GM10266 (cell line): ENCODE results near the gene DGKG.

Source experiments
- DNase-seq: peaks from one replicate; pipeline ENCODE4 v3.0.0; 2012; ENCODE audit errors: extremely low spot score
- TF ChIP-seq, protein P1 (sequence below): IDR thresholded peaks from 2 replicates; pipeline ENCODE4 v1.5.1; 2012; ENCODE audit warnings: mild to moderate bottlenecking, low read depth; ENCODE audit not compliant: control insufficient read depth, insufficient read depth; ENCODE audit errors: missing control alignments

DGKG gene

DNA sequence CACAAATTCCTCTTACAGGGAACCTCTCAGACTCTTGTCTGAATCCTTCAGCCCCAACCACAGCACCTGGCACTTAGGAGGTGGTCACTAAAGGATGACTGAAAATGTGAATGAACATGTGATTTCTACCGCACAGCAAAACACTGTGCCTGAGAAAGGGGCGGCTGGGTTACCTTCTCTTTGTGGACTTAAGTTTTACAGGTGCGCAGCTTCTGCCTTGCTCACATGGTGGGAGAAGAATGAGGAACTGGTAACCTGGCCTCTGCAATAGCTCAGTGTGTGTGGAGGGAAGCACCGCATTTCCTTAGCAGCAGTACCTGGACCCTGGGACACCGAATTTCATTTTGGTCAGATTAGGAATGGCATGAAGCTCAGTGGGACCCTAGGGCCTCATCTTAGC lies 243.3 kb downstream of the DGKG start:
- TF ChIP-seq, protein P1, sequence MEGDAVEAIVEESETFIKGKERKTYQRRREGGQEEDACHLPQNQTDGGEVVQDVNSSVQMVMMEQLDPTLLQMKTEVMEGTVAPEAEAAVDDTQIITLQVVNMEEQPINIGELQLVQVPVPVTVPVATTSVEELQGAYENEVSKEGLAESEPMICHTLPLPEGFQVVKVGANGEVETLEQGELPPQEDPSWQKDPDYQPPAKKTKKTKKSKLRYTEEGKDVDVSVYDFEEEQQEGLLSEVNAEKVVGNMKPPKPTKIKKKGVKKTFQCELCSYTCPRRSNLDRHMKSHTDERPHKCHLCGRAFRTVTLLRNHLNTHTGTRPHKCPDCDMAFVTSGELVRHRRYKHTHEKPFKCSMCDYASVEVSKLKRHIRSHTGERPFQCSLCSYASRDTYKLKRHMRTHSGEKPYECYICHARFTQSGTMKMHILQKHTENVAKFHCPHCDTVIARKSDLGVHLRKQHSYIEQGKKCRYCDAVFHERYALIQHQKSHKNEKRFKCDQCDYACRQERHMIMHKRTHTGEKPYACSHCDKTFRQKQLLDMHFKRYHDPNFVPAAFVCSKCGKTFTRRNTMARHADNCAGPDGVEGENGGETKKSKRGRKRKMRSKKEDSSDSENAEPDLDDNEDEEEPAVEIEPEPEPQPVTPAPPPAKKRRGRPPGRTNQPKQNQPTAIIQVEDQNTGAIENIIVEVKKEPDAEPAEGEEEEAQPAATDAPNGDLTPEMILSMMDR = no peak
- no peak for DNase-seq

DNA sequence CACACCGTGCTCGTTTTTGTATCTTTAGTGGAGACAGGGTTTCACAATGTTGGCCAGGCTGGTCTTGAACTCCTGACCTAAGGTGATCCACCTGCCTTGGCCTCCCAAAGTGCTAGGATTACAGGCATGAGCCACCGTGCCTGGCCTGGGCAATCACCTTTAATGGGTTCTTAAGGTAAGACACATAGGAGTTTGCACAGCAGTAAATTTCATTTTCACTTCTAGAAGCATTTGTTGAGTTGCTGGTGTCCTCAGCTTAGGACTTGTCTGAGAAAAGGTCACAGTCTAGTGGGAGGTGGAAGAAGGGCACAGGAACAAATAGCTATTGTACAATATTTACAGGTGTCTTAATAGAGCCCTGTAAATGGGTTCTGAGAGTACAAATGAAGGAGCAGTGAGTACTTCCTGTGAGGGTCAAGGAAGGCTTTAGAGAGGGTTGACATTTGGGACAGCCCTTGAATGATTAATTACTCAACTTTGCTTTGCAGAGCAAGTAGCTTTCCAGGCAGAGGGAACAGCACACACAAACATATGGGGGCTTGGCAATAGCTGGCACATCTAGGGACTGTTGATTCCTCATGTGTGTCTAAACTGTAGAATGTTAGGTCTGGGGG lies 244.4 kb downstream of the DGKG start:
- no peak for DNase-seq
- TF ChIP-seq, protein P1 = no peak

DNA sequence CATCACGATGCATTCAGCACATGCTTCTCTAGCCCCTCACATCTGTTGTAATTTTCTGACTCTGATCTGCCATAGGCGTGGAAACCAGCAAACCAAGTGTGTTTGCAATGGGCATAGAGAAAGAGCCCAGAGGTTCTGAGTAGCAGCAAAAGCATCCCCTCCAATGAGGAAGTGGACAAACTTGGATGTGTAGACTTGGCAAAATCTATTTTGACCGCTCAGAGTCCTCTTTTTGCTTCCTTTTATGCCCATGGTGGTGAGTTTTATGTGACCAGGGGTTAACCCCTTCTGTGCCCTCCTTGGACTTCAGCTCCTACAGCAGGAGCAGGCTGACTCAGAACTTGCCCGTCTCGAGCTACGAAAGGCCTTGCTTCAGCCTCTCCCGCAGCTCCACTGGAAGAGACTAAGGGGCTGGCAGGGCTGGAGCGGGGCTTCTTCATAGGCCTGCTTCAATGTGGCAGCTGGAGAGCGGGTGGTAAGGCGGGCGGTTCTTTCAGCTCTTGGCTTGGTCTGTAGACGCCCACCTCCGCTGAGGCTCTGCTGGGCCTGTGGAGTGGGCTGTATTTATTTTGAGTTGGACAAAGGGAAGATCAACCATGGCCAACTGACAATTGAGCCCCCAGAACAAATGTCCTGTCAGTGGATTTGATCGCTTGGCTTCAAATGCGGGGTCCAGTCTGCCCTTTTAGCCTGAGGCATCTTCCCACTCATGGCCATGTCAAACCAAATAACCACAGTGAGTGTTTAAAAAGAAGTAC lies 246.6 kb downstream of the DGKG start:
- TF ChIP-seq, protein P1 = no peak
- DNase-seq = no peak

DNA sequence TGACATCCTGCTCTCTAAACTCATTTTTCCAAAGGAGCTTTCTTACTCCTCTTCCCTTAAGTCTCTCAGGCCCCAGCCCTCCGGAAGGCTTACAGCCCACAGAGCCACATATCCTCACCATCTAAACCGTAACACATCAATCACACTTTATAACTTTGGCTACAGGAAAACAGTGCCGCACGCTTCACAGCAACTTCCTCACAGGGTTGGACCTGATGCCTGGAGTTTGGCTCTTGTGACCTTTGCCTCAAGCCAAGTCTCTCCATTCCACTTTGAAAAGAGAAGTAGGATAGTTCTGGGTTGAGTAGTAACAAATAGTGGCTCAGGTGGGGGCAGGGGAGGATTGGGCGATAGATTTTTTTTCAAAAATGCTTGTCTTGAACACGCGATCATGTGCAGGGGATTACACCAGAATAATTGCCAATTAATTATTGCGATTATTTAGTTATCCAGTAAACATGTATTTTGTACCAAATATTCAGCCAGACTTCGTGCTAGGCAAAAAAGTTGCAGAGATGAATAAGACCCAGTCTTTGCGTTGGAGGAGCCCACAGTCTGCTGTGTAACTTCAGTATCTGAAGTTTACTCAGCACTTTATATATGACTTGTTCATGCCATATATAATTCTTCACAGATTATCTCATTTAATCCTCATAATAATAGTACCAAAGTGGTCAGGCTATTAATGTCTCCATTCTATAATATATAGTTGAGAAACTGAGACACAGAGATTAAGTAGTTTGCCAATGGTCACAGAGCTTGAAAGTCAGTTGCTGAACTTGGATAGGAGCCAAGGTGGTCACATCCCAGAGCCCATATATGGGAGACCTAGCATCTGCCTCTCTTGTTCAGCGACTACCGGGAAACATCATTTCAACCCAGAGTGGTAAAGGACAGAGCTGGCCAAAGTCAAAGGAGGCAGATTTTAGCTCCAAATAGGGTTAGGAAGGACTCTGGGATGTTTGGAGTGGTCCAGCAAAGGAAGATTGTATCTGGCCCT lies 250.8 kb downstream of the DGKG start:
- TF ChIP-seq, protein P1 = no peak
- DNase-seq = peak; percentile 46

DNA sequence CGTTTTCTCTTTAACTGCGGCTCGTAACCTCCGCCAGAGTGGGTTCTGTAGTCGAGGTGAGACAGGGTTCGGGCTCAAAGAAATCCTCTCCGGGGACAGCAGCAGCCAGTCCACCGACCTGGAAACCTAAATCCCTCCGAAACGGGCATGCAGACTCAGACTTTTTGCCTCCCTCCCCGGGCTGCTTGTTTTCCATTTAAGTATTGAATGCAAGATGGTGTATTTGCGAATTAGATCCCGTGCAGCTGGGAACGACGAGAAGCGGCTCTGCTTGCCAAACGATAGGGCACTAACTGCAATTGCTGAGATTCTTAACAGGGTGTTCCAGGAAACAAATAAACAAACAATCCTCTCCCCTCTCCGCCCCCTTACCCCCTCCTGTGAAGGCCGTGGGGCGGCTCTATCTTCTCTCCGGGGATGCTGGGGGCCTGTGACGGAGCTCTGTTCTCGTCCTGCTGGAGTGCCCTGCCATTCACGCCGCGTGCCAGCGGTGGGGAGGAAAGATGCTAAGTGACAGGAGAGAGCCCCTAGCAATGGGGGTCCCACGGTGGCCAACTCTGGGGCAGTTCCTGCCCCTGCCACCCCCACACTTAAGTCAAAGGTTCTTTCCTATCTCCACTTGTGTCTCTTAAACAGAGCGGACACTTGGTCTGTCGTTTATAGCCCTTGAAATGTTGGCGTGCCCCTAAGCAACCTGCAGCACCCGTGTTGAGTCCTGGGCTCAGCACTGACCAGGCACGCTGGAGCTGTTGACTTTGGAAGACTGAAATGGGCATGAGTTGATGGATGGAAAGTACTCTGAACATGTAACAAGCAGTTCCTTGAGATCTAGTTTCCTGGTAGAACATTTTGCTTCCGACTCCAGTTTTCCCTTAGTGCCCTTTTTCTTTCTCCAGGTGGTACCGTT lies 251.9 kb downstream of the DGKG start:
- DNase-seq = no peak
- TF ChIP-seq, protein P1 = no peak
